HG02970 (cell line): ENCODE measurements around the gene HRC.
"Not testable (repeated sequence)": the region's sequence is repeated elsewhere in the genome, so short reads cannot be mapped to it uniquely, and the experiment has no call there.

Experiments
- ATAC-seq: cut with Tn5 transposase; IDR thresholded peaks from one replicate; pipeline ENCODE4 v1.9.1; 2021; ENCODE audit warnings: mild to moderate bottlenecking, moderate library complexity, moderate number of reproducible peaks; ENCODE audit not compliant: unreplicated experiment, low FRiP score

Gene HRC

DNA sequence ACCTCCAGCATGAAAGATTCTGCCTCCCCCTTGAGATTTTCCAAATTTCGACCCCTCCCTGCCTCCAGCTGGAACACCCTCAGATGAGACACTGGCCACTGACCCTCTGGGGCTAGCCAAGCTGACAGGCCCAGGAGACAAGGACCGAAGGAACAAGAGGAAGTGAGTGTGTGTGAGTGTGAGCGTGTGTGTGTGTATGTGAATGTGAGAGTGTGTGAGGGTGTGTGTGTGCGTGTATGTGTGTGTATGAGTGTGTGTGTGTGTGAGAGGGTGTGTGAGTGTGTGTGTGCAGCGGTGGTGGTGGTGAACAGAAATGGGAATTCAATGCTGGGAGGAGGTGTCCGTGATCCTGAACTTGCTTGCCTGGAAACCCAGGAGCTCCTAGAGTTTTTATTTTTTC is 13.8 kb downstream of the HRC start:
- ATAC-seq = no peak

GRCh38 chr19:49140951-49141350 is 14.2 kb downstream of the HRC start:
- no peak for ATAC-seq

DNA sequence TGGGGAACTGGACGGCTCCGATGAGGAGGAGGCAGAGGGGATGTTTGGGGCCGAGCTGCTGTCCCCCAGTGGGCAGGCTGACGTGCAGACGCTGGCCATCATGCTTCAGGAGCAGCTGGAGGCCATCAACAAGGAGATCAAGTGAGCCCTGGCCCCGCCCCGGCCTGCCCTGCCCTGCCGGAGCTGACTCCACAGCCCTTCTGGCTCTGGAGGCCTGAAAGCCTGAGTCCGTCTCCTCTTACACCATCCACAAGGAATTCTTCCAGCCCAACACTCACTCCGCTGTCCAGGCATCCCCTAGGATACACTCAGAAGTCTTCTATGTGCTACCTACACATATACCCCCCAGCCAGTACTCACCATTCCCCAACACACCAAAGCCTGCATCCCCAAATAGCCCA is 18.4 kb downstream of the HRC start:
- ATAC-seq = no peak

DNA sequence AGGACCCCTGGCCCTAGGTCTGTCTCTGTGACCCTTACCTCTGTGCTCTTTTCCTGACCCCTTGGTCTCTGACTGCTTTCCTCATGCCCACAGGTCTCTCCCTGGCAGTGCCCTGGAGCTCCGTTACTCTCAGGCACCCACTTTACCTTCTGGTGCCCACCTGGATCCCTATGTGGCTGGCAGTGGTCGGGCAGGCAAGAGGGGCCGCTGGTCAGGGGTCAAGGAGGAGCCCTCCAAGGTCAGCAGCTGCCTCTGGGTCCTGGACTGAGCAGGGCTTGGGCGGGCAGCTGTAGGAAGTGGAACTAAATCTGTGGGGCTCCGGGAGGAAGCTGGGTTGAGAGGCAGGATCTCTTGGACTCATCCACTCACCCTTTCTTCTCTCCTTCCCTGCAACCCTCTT is 19.5 kb downstream of the HRC start:
- no peak for ATAC-seq

- no peak for ATAC-seq
Measured at GRCh38 chr19:49133621-49134454, 21.4 kb downstream of the HRC start.

DNA sequence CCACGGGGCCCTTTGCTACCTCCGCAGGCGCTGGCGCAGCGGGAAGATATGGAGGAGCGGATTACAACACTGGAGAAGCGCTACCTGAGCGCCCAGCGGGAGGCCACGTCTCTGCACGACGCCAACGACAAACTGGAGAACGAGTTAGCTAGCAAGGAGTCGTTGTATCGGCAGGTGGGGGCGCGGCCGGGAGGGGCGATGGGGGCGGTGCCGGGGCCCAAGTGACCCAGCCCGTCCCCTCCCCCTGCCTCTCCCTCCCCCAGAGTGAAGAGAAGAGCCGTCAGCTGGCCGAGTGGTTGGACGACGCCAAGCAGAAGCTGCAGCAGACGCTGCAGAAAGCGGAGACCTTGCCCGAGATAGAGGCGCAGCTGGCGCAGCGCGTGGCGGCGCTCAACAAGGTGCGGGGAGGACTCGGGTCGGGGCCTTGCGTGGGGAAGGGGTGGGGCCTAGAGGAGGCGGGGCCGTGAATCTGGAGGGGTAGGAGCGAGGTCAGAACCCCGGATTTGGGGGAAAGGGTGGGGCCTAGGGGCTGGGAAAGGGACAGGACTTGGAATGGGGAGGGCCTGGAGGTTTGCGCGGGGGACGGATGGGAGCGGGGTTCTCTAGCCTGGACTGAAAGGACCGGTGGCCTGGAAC is 22.1 kb downstream of the HRC start:
- ATAC-seq = no peak

DNA sequence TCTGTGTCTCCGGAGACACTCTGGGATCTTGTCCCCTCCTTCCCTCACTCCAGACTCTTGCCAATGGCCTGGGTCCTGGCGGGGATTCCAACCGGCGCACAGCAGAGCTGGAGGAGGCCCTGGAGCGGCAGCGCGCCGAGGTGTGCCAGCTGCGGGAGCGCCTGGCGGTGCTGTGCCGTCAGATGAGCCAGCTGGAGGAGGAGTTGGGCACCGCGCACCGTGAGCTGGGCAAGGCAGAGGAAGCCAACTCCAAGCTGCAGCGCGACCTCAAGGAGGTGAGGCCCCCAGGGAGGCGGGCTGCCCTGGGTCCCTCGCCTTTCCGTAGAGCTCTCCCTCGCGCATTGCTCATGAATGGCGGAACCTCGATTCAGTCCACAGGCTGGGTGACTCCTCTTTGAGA is 24.9 kb downstream of the HRC start:
- no peak for ATAC-seq

DNA sequence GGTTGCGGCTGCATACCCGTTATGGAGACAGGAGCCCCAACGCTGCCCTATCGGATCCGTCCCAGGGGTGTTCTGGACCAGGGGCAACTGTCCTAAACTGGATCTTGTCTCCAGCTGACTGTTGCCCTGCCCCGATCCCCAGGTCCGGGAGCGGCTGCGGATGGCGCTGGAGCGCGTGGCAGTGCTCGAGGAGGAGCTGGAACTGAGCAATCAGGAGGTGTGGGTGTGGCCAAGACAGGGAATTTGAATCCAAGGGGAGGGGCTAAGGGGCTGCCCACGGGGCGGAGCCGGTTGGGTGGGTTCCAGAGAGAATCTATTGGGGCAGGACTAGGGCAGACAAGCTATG is 26.0 kb downstream of the HRC start:
- ATAC-seq = no peak

DNA sequence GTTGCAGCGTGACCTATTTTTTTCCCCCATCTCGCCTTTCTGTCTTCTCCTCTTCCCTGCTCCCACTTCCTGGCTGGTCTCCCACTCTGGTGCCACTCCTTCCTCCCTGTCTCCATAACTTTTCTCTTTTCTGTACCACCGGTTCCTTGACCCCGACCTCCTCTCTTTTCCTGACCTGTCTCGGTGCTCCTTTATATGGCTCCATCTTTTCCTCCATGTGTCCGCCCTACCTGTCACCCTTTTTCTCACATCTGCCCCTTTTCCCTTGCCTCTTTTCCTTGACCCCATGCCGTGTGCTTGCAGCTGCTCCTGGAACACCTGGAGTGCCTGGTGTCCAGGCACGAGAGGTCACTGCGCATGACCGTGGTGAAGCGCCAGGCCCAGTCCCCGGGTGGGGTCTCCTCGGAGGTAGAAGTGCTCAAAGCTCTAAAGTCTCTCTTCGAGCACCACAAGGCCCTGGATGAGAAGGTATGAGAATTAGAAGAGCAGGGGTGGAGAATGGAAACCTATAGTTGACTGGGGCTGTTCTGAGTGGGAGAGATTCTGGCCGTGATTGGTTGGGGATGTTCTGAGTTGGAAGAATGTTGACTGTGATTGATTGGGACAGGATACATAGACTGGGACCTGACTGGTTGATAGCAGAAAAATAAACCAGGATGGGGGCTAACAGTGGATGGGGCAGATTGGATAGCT is 26.5 kb downstream of the HRC start:
- no peak for ATAC-seq

DNA sequence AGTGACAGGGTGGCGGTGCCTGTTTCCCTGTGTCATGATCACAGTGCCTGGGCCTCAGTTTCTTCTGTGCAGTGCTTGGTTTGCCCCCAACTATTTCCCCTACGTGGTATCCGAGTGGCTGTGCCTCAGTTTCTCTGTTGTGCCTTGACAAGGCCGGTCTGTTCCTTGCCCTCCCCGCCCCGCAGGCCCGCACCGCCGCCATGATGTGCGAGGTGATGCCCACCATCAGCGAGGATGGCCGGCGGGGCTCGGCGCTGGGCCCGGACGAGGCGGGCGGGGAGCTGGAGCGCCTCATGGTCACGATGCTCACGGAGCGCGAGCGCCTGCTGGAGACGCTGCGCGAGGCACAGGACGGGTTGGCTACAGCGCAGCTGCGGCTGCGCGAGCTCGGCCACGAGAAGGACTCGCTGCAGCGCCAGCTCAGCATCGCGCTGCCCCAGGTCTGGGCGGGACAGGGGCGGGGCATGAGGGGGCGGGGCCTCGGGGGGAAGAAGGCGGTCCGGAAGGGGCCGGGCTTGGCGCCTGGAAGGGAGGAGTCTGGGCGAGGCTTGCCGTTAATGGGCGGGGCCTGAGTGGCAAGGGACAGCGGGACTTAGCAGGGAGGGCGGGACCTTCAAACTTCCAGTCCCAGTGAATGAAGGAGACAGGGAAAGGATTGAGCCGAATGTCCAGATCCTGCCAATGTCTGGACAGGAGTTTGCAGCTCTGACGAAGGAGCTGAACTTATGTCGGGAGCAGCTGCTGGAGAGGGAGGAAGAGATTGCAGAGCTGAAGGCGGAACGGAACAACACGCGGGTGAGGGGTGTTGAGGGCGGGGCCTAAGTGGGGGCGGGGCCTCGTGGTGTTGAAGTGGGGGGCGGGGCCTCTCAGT is 27.3 kb downstream of the HRC start:
- ATAC-seq = peak; percentile 78

GRCh38 chr19:49127225-49127624 is 28.0 kb downstream of the HRC start:
- ATAC-seq = not testable (repeated sequence)

DNA sequence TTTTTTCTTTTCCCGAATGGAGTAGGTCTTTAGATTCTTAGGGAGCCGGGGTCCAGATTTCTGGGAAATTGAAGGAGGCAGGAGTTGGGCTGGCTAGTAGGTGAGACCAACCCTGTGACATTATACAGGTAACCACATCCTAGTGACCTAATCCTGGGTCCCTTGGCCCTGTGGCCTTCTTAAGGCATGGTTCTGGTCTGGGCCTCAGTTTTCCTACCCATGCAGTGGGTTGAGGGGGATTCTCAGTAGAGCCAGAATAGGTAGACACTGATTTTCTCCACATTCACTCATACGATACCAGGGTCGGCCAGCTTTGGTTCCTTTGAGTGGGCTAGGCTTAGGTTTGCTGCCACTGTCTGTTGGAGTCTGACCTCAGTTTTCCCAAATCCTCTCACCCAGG is 28.6 kb downstream of the HRC start:
- ATAC-seq = no peak

GRCh38 chr19:49125025-49125731 is 30.0 kb downstream of the HRC start:
- ATAC-seq = no peak

DNA sequence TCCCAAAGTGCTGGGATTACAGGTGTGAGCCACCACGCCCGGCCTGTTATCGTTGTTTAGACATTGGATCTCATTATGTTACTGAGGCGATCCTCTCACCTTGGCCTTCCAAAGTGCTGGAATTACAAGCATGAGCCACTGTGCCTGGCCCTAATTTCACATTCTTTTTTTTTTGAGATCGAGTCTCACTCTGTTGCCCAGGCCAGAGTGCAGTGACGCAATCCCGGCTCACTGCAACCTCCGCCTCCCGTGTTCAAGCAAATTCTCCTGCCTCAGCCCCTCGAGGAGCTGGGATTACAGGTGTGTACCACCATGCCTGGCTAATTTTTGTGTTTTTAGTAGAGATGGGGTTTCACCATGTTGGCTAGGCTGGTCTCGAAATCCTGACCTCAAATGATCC is 31.9 kb downstream of the HRC start:
- not testable (repeated sequence) for ATAC-seq

DNA sequence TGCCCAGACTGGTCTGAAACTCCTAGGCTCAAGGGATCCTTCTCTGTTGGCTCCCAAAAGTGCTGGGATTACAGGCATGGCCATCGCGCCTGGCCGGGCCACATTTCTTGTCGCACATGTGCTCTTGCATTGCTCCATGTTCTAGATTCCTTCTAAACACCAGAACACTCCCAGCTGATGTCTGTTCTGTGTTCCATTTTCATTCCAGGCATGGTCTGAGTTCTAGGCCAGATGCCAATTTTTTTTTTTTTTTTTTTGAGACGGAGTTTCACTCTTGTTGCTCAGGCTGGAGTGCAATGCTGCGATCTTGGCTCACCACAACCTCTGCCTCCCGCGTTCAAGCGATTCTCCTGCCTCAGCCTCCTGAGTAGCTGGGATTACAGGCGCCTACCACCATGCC is 33.4 kb downstream of the HRC start:
- ATAC-seq = not testable (repeated sequence)

GRCh38 chr19:49120868-49121267 is 34.3 kb downstream of the HRC start:
- ATAC-seq = no peak

DNA sequence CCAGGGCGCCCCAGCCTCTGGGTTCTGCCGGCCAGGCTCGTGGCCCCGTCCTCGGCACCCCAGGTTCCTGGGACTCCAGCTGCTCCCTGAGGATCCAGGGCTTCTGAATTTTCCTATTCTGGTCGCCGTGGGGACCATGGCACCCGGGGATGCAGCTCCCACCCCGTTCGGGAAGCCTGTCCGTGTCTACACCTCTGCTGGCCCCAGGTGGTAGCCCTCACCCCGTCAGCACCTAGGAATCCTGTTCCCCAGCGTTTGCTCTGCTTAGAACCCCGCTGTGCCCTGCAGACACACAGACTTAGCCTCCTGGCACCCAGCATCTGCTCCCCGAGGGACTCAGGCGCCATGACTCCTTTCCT is 34.9 kb downstream of the HRC start:
- ATAC-seq = no peak

DNA sequence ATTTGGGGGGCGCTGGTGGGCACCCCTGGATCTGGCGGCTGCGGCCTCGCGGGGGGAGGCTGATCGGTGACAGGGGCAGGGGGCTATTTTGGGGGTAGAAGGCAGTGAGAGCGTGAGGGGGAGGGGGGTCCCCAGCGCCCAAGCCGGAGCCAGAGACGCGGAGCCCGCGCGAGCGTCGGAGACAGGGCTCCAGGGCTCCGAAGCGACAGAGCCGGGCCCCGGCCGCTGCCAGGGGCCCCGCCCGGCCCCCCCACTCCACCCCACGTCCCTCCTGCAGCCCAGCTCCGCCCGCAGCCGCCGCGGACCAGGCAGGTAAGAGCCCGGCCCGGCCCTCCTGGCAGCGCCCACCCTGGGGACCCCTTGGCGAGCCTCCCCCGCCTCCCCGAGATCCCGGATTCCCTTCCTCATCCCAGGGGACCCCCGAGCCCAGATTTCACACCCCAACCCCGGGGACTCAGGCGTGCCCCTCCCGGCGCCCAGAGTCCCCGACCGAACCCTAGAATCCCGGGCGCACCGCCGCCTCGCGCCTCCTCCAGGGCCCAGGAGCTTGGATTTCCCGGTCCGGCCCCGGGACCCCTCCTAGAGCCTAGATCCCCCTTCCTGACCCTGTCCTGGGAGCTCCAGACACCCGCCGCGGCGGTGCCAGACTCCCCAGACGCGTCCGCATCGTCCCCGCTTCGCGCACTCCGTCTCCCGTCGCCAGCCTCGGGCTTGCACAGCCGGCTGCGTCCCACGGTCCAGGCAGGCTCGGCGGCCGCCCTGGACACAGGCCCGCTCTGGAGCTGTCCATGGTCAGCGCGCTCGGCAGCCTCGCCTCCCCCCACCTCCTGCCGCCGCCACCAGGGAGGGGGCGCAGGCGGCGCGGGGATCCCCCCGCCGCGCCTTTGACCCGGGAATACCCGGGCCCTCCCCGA is 35.5 kb downstream of the HRC start, which contains the start of gene PPFIA3:
TSS of gene PPFIA3 (plus strand) at position 134 of the 914 bp plus-strand sequence. CDS start 8,330 bp downstream, outside the sequence.
- ATAC-seq = no peak
